Stimulated activated naive CD4-positive, alpha-beta T cell (primary cell): Measurements from ENCODE around the gene ZSWIM4.
A peak's percentile ranks its signal among the peaks of the same experiment; 100 is the strongest.
"Not testable (repeated sequence)": the region's sequence is repeated elsewhere in the genome, so short reads cannot be mapped to it uniquely, and the experiment has no call there.

Experiments used
- DNase-seq, 6 experiments: peaks; one replicate each; lab custom pipeline; 2025; lab: John Stamatoyannopoulos, UW

Gene ZSWIM4

GRCh38 chr19:13849991-13850909 is 55.0 kb downstream of the ZSWIM4 start:
- DNase-seq: peak in 3 of 6 experiments; percentile 26 to 28 (median 27)

- DNase-seq: peak in 2 of 6 experiments; percentile 25 to 48
These were observed 55.9 kb downstream of the ZSWIM4 start for GRCh38 chr19:13850910-13851733.

- DNase-seq: not testable (repeated sequence)
These were observed 56.5 kb downstream of the ZSWIM4 start for GRCh38 chr19:13851734-13852114.

GRCh38 chr19:13852171-13852707 is 57.0 kb downstream of the ZSWIM4 start:
- not testable (repeated sequence) for DNase-seq

GRCh38 chr19:13856497-13856896 is 61.3 kb downstream of the ZSWIM4 start:
- DNase-seq: no peak

- no peak for DNase-seq
These were observed 64.2 kb downstream of the ZSWIM4 start for GRCh38 chr19:13859361-13859880.

GRCh38 chr19:13860679-13861391 is 65.6 kb downstream of the ZSWIM4 start:
- DNase-seq: no peak

- no peak for DNase-seq
These were observed 66.1 kb downstream of the ZSWIM4 start for GRCh38 chr19:13861392-13861713.

- peak; percentile 68 to 88 (median 82) for DNase-seq
These were observed 66.7 kb downstream of the ZSWIM4 start for GRCh38 chr19:13861714-13862531.

GRCh38 chr19:13864046-13864666 is 68.9 kb downstream of the ZSWIM4 start:
- peak in 1 of 6 experiments; percentile 22 for DNase-seq

GRCh38 chr19:13864667-13865570 is 69.7 kb downstream of the ZSWIM4 start:
- DNase-seq: peak in 1 of 6 experiments; percentile 15

- DNase-seq: no peak
These were observed 70.6 kb downstream of the ZSWIM4 start for GRCh38 chr19:13865571-13866462.

GRCh38 chr19:13866463-13867046 is 71.3 kb downstream of the ZSWIM4 start:
- peak in 1 of 6 experiments; percentile 6 for DNase-seq

- no peak for DNase-seq
These were observed 73.4 kb downstream of the ZSWIM4 start for GRCh38 chr19:13868663-13869062.

GRCh38 chr19:13869281-13869680 is 74.0 kb downstream of the ZSWIM4 start:
- no peak for DNase-seq

GRCh38 chr19:13870873-13871272 is 75.6 kb downstream of the ZSWIM4 start:
- no peak for DNase-seq

GRCh38 chr19:13872339-13872694 is 77.1 kb downstream of the ZSWIM4 start:
- DNase-seq: no peak
